GM04504 (cell line): ENCODE measurements around the gene KCTD21.

Source experiments
- DNase-seq: peaks from one replicate; pipeline ENCODE4 v3.0.0-alpha.2; 2012; ENCODE audit warnings: low read depth

The KCTD21 gene

DNA sequence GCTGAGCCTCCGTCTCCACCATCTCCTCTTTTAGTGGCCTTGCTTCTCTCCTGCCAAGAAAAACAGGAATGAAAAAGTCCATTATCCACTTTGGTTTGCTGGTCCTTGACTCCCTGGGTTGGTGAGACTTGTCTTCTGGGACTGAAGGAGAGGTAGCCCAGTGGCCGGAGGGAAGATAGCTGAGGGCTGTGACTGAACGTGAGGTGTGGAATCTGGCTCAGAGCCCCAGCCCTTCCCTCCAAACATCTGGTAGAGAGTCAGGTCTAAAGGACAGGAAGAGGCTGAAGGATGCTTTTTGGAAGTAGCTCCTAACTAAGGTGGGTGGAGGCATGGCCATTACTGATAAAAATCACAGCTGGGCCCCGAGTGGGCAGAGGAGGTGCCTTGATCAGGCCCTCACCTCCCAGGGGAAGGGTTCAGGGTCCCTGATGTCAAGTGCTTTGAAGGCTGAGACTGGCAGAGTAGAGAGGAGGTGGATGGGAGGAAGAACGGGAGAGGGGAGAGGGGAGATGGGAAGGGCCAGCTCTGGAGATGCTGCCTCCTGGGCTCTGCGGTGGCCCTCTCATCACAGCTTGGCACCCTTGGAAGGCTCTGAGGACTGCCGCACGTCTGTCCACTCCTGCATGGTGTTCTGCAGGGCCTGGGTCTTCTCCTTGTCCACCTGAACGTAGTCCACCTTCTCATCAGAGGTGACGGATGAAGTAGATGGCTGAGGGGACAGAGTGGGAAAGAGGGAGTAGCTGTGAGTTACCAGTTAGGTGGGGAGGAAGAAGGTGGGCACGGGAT is 30.5 kb upstream of the KCTD21 start:
- DNase-seq: no peak

DNA sequence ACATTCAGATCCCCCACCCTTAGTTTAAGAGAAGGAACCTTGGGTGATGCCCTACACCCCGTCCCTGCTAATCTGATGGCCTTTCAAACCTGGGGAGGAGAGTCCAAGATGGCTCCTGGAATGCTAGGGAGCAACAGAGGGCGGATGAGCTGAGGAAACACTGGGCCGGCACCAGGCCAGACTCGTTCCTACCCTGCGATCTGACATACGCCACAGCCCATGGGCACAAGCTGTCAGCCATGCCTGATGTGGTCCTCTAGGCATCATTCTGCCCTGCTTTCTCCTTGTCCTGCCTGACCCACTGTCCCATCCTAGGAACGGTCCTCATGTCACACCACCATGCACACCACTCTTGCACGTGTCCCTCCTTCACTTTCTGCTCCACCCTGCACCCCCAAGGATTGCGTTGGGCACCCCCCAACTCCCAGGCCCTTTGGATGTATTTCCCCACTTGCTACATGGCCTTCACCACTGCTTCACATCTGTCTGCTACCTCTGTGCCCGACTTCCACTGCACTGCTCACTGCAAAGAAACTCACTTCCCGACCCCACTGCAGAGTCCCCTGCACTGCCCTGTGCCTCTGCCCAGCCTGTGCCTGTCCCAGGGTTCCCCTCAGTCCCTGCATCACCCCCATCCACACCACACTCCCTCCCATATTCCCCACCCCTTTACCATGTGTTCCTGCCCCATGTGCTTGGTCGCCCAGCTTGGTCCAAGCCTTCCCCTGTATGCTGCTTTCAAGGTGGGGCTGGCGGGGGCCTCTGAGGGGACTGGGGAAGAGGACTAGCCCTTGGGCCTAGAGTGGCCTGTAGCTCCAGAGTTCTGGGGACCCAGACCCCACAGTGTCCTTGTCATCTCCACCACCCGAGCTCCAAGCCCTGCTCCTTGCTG is 29.5 kb upstream of the KCTD21 start:
- DNase-seq: no peak

DNA sequence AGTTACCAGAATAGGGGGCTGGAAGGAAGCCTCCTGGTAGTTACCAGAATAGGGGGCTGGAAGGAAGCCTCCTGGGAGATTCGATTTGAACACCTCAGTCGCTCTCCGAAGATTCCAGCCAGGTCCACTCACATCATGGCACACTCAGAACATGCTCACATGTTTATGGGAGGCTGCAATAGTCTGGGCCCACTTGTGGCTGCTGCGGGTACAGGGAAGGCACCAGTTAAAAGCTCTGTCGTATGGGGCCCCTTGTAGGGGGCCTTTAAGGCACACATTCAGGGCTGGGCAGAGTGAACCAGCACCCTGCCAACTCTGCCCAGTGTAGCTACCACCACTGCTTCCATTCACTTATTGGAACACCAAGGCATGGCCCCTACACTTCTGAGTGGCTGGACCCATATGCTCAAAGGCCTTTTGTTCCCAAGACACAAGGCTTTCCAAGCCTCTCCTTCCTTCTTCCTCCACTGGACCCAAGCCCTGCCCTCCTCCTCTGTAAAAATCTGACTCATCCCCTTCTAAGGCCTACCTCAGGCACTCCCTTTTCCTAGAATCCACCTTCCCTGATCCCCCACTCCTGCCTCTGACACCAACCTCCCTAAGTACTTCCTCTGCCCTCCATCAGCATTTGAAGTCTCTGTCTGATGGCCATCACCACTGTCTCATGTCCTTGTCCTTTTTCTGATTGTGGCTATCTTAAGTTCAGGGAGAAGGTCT is 28.3 kb upstream of the KCTD21 start:
- DNase-seq: no peak

DNA sequence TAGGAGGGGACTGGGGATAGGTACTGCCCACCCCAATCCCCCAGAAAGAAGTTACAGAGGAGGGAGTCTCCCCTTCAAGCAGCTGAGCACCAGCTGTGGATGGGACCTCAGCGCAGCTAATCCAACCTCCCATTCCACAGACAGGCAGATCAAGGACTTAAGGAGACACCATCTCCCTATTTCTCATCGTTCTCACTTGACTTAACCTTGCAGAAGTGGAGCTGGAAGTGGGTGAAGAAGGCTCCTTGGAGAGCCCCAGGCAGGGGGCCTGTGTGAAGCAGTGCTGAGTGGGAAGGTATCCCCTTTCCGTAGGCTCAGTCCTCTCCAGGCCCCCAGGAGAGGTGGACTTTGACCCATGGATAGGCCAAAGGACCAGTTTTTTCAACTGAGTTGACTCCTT is 27.6 kb upstream of the KCTD21 start:
- no peak for DNase-seq

DNA sequence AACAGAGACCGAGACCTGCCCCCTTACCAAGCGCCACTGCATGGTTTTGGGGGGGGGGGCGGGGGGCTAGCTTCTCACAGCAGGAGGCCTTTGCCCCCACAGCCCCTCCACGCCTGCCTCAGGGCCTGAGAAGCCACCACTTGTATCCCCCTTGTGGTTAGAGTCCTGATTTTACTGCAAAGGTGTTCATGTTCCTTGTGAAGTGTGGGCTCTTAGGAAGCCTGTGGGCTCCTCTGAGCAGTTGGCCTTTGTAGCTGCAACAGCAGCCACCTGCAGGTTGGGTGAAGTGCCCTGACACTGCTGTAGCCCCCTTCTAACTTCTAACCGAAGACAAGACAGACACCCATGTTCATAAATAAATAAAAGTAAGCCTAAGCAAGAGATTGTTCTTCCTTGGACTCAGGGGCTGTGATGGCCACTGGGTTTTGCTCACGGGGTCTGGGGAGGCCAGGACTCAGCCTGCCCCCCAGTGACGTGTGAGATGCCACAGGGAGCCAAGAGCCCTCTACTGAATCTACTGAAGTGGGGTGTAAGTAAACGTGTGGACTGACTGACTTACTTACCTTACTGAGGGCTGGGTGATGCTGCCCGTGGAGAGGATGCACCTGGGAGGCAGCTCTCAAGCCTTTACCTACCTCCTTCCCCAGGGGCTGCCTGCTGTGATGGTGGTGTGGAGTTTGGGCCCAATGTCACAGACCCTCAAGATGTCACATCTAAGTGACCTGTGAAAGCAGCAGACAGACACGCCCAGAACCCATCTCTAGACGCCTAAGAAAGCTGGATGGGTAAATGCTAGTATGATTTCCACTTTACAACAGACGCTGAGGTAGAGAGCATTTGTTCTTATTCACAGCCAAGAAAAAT is 26.1 kb upstream of the KCTD21 start:
- no peak for DNase-seq

DNA sequence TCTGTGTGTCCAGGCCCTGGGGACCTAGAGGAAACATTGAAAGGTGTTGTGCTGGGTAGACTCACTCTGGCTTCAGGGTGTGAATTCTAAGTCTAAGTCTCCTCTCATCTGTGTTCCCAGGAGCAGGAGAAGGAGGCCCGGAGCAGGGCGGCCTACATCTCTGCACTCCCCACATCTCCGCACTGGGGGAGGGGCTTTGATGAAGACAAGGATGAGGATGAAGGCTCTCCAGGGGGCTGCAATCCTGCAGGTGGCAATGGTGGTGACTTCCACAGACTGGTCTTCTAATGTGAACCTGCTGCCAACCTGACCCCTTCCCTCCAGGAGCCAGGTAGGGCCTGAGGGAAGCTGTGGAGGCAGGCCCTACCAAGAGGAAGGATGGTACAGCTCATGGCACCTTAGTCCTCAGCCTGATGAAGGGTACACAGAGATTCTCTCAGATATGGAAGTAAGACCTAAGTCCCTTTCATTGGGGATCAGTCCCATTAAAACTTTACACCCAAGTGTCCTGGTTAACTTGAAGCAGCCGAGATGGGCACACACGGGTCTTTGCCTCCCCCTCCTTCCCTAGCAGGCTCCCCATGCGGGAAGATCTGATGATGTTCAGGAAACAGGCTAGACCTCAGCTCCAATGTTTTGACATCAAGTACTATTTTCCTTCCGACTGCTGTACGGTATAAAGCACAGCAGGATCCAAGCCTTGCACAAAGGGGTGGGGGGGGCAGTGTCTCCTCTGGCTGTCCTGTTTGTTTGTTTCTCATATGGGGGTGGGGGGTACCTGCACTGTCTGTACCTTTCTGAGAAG is 25.3 kb upstream of the KCTD21 start:
- DNase-seq: no peak

DNA sequence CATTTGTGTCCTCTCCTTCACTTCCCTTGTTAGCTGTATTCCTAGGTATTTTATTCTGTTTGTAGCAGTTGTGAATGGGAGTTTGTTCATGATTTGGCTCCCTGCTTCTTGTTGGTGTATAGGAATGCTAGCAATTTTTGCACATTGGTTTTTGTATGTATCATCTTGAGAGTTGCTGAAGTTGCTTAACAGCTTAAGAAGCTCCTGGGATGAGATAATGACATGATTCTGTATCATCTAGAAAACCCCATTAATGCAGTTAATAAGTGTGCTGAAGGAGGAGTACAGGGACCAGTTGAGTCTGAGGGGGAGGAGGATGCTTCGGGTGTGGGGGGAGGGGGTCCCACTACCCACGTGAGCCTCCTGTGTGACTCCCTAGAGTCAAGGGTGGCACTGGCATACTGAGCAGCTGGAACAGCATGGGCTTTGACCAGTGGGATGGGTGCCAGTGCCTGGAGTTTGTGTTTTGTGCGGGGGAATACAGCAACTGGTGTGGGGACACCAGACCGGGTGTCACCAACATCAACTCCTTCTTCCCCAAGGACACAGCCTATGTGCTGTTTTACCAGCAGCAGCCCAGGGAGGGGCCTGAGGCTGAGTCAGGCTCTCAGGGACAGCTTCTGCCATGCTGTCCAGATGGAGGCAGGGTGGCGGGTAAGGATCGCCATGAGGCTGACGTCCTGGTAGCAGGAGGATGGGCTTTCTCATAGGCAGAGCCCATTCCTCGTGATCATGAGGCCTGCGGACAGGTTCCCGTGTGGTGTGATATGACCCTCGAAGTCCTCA is 24.4 kb upstream of the KCTD21 start:
- DNase-seq: peak; percentile 13

DNA sequence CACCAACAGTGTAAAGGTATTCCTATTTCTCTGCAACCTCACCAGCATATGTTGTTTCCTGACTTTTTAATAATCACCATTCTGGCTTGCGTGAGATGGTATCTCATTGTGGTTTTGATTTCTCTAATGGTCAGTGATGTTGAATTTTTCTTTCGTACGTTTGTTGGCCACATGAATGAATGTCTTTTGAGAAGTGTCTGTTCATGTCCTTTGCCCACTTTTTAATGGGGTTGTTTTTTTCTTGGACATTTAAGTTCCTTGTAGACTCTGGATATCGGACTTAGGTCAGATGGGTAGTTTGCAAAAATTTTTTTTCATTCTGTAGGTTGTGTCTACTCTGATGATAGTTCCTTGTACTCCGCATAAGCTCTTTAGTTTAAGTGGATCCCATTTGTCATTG is 23.1 kb upstream of the KCTD21 start:
- no peak for DNase-seq

DNA sequence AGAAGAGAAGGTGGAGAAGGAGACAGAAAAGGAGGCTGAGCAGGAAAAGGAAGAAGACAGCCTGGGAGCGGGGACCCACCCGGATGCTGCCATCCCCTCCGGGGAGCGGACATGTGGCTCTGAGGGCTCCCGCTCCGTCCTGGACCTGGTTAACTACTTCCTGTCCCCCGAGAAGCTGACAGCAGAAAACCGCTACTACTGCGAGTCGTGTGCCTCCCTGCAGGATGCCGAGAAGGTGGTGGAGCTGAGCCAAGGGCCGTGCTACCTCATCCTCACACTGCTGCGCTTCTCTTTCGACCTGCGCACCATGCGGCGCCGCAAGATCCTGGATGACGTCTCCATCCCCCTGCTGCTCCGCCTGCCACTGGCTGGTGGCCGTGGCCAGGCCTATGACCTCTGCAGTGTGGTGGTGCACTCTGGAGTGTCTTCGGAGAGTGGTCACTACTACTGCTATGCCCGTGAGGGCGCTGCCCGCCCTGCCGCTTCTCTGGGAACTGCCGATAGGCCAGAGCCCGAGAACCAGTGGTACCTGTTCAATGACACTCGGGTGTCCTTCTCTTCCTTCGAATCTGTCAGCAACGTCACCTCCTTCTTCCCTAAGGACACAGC is 21.7 kb upstream of the KCTD21 start:
- DNase-seq: no peak

DNA sequence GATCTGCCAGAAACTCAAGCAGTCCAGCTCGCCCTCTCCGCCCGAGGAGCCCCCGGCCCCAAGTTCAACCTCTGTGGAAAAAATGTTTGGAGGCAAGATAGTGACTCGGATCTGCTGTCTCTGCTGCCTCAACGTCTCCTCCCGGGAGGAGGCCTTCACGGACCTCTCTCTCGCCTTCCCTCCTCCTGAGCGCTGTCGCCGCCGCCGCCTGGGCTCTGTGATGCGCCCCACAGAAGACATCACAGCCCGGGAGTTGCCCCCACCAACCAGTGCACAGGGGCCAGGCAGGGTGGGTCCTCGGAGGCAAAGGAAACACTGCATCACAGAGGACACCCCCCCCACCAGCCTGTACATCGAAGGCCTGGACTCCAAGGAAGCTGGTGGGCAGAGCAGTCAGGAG is 21.1 kb upstream of the KCTD21 start:
- DNase-seq: no peak

DNA sequence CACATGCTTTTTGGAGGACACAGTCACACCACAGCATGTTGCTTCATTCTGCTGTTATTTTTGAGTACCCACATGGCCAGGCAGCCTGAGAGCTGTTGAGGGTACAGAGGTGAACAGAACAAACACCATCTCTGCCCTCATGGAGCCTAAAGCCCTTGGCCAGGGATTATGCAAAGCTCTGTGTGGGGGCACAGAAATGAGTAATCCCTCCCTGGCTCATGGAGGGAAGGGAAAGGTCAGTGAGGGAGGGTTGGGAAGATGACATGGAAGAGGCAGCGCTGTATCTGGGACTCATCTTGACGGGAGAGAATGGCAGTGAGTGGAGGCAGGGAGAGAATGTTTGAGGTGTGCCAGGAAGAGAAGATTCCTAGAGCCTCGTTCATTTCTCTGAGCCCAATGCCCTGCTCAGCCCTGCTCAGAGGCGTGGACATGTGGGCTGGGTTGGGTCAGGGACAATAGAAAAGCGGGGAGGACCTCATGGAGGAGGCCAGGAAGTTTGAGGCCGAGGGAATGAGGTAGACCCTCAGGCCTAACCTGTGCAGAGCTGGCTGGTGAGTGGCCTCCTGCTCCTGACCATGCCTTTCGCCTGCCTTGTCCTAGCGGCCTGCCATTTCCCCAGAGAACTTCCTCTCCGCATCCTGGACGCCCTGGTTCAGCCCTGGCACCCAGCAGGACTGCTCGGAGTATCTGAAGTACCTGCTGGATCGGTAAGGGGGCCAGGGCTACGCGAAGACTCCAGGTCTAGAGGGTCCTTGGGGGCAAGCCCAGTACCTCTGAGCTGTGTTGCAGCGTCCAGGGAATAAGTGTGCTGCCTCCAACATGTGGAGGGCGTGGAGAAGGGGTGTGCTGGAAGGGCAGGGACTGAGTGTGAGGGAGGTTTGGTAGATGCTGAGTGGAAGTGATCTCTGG is 20.1 kb upstream of the KCTD21 start:
- no peak for DNase-seq

DNA sequence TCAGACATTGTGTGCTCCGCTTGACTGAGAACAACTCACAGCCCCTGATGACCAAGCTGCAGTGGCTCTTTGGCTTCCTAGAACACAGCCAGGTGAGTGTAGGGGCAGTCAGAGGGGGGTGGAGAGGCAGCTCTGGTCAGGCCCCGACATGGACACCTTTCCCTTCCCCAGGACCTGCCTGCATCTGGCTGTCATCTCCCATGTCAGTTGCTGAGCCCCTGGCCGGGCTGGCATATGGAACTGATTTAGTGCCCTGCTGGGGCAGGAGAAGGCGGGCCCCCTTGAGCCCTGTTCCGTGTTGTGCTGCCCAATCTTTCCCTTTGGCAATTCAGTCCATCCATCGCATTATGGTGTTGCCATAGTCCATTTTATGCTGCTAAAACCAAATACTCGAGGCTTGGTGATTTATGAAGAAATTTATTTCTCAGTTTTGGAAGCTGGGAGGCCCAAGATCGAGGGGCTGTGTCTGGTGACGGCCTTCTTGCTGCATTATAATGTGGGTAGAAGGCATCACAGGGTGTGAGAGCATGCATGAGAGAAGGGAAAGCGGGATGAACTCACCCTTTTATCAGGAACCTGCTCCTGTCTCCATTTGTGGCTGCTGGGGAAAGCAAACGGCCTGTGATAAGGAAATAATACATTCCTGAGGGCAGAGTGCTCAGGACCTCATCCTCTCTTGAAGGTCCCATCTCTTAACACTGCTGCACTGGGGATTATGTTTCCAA is 19.3 kb upstream of the KCTD21 start:
- no peak for DNase-seq

DNA sequence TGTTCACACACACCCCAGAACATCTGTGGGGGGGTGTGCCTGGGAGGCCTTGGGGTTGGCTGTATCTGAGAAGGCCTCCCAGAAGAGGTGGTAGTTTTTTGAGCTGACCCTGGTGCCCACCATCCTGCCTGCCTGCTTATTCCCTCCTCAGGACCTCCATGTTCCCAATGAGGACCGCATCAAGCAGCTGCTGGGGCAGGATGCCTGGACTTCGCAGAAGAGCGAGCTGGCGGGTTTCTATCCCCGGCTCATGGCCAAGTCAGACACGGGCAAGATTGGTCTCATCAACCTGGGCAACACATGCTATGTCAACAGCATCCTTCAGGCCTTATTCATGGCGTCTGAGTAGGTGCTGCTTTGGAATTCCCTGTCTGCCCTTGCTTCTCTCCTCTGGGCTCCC is 17.3 kb upstream of the KCTD21 start:
- DNase-seq: no peak

DNA sequence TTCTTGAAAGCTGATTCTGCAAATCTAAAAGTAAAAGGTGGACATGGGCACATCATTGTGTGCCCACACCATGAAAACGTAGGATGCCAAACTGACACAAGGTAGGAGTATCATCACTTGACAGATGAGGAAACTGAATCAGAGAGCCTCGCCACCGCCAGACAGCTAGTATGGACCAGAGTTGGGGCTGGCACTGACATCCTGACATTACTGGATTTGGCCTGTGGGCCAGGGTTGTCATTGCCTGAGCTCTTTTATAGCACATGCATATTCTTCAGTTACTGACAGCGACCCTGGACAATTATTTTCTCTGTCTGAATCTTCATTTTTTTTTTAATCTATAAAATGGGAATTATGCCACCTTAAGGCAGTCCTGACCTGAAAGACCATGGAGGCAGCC is 16.8 kb upstream of the KCTD21 start:
- DNase-seq: no peak

DNA sequence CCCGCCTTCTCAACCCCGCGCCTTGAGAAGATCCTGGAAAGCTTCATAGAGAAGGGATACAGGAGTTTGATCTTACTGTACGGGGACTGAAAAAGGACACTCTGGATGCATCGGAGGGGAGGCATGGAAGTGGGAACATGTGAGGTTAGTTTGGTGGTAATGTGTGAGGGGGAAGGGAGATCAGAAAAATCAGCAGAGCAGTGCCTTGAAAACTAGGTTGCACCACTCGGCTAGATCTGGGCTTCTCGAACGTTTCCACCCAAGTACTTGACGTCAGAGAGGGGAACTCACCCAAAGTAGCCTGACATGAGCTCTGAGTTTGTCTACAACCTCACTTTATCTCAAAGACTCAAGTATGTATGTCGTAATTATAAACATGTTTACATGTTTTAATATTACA is 14.8 kb upstream of the KCTD21 start:
- DNase-seq: no peak

DNA sequence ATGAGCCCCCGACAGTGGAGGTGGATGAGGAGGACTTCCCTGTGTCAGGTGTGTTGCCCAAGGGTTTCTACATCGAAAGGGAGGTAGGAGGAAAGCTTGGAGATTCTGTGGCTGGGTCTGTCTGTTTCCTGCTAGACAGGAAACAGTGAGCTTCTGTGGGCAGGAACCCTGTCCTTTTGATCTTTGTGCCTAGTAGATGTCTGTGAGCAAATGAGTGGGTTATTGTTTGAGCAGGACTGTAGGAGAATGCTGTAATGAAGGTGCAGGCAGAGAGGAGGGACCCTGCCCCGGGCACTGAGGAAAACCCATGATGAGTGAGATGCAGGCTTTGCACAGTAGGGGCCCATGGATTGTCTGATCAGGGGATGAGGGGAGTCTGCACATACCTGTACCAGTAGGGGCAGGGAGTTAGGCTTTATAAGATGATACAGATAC is 14.3 kb upstream of the KCTD21 start:
- no peak for DNase-seq

DNA sequence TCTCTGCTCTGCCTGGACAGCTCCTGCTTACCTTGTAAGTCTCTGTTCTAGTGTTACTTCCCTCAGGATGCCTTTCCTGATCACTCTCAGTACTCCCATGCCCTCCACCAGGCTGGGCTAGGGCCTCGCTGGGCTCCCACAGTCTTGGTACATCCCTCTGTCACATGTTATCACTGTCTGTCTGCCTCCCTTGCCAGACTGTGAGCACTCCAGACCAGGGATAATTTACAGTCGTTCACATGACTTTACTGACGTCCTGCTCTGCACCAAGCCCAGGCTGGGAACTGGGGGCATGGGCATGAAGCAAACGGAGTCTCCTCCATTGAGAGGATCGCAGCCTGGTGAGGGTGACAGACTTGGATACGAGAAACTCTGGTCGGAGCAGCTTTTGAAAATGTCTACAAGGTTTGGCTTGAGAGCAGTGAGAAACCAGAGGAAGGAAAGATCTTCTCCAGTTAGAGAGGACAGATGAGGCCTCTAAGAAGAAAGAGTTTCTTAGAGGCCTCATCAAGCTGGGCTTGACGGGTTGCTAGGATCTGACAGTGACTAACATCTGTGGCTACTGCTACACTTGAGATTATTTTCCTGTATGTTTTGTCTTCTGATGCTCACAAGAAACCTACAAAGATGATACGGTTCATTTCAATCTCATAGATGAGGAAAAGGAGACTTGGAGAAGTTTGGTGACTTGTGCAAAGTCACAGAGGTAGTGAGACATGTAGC is 12.8 kb upstream of the KCTD21 start:
- DNase-seq: no peak
